NCI-H460 (cell line): ENCODE measurements around the gene GSG1L. TPM values are rescaled to one million over a fixed set of nuclear protein-coding genes. Genes with fewer than 3 reads are reported as not detected.
"Not testable (repeated sequence)": the region's sequence is repeated elsewhere in the genome, so short reads cannot be mapped to it uniquely, and the experiment has no call there.

Source experiments
- DNase-seq: peaks from one replicate; pipeline ENCODE4 v3.0.0-alpha.2; 2016; ENCODE audit warnings: low read depth; ENCODE audit errors: extremely low read depth
- total RNA-seq: library from RNA; depleted of rRNA; stranded (reverse); fragments of >200 nt; shearing (Covaris generic); gene quantifications from 2 replicates; pipeline ENCODE4 v1.2.3, GENCODE V29; 2014

Gene GSG1L
- total RNA-seq, 1 experiment from 2014 or later = not detected

DNA sequence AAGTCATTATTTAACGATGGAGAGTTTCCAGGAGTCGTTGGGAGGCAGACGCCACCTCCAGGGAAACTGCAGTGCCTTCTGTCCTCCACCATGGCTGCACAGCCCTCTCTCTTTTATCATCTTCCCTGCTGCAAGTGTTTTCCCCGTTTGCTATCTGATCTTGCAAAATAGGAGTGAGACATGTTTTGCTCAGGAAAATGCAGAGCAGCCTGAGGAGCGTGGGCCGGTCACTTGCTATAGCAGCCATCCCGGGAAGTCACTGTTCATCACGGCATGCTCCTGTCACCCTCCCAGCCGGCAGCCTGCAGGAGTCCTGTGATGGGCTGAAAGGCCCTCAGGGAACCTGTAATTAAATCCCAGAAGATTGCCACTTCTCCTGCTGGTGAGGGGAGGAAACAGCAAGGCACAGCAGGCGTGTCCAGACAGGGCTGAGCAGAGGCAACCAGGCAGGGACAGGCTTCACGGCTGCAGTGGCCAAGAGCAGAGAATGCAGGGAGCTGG, 143.1 kb downstream of the GSG1L start:
- DNase-seq = no peak

GRCh38 chr16:27918755-27919154, 144.8 kb downstream of the GSG1L start:
- no peak for DNase-seq

DNA sequence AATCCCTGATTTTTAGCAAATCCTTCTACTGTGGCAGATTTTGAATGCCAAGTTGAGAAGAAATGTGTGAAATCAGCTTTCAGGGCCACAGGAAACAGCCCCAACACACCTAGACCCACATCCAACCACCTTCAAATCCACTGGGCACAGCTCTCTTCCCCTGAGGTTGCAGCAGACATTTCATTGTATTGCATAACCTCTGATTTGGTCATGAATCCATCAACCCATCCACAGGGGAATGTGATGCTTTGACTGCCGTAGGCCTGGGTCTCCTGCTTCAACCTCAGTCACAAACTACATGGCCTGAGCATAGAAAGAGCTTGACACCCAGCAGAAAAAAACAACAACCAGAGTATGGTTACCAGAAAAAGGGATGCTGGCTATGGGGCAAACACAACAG, 145.6 kb downstream of the GSG1L start:
- no peak for DNase-seq

GRCh38 chr16:27911486-27911885, 152.0 kb downstream of the GSG1L start:
- DNase-seq = no peak

DNA sequence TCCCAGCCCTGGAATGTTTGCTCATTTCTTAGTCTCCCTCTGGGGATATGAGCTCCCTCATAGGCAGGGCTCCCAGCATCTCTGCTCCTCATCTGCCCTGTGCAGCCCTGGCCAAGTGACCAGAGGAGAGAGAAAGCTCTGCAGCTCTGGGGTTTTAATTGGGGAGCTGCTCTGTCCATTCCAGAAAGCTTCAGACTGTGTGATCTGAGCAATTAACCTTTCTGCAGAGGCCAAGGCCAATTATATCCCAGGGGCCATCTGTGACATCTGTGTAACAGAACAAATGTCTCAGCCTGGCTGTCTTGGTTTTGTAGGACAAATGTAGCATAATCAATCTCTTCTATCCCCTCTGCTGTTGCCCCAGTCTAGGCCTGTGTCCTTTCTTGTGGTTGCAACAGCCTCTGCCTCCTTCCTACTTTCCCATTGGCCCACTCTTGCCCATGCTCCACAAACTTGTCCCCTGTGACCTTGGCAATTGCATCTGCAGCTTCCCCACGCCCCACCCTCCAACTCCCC, 156.0 kb downstream of the GSG1L start:
- no peak for DNase-seq

GRCh38 chr16:27906883-27907282, 156.6 kb downstream of the GSG1L start:
- no peak for DNase-seq

GRCh38 chr16:27903046-27903655, 160.4 kb downstream of the GSG1L start:
- no peak for DNase-seq

DNA sequence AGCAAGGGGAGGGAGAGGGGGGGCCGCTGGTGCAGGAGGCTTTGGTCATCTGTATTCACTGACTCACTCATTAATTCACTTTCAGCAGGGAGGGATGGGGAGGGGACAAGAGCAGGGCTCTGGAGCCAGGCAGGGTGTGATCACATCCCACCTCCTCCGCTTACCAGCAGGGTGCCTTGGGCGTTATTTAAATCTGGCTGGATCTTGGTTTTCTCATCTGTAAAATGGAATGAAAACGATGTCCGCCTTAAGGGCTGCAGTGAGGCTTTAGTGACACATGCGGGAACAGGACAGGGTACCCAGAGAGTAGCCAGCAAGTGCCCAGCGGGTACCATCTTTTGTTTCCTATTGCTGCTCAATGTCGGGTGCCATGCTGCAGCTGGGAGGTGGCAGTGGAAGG, 161.0 kb downstream of the GSG1L start:
- DNase-seq = no peak

DNA sequence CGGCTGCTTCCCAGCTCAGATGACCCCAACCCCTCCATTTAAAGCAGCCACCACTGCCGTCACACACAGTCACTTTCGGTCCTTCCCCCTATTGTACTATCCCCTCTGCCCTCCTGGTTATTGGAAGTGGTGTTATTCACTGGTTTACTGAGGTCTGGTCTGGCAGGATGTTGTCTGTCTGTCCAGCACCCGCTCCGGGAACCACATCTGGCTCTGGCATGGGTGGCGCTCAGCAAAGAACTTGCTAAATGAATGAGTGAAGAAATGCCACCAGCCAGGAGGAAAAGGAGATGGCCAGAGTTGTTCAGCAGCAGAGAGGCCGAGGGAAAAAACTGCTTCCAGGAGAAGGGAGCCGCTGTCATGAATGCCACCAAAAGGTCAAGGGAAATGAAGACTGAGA, 161.6 kb downstream of the GSG1L start:
- DNase-seq = no peak

GRCh38 chr16:27899736-27900135, 163.8 kb downstream of the GSG1L start:
- no peak for DNase-seq

- no peak for DNase-seq
Measured at GRCh38 chr16:27894386-27894785, 169.1 kb downstream of the GSG1L start.

- no peak for DNase-seq
Measured at GRCh38 chr16:27892879-27893278, 170.6 kb downstream of the GSG1L start.

- no peak for DNase-seq
Measured at GRCh38 chr16:27890866-27891265, 172.6 kb downstream of the GSG1L start.

GRCh38 chr16:27890006-27890405, 173.5 kb downstream of the GSG1L start:
- no peak for DNase-seq

DNA sequence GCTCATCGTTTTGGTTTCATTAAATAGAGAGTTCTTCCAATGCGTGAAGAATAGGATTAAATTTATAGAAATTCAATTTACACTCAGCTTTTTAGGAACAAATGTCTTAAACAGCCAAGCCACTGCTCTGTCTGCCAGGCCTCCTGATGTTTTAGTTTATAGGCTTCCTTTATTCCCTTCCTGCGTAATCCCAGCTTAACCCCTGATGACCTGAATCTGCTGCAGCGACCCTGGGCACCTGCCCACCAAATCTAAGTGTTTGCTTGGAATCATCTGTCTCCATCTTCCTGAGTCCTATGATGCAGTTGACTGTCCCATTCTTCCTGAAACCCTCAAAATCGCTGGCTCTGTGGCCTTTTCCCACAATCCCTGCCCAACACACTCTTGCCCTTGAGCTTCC, 179.9 kb downstream of the GSG1L start:
- DNase-seq = no peak

DNA sequence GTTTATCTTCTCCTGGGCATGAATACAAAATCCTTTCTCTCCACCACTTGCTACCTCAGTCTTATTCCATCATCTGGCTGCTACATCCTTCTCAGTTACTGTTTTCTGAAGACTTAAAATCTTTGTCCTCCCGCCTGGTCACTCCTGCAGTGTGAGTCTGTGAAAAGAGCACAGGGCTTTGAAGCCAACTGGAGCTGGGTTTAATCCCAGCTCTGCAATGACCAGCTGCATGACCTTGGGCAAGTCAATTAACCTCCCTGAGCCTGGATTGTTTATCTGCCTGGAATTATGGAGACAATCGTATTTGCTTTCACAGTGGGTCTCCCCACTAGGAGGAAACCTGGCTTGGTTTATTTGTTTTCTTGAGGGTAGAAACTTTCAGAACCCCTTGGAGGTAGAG, 183.2 kb downstream of the GSG1L start:
- no peak for DNase-seq

- DNase-seq = no peak
Measured at GRCh38 chr16:27879601-27880247, 183.8 kb downstream of the GSG1L start.

- not testable (repeated sequence) for DNase-seq
Measured at GRCh38 chr16:27872627-27873026, 190.9 kb downstream of the GSG1L start.

DNA sequence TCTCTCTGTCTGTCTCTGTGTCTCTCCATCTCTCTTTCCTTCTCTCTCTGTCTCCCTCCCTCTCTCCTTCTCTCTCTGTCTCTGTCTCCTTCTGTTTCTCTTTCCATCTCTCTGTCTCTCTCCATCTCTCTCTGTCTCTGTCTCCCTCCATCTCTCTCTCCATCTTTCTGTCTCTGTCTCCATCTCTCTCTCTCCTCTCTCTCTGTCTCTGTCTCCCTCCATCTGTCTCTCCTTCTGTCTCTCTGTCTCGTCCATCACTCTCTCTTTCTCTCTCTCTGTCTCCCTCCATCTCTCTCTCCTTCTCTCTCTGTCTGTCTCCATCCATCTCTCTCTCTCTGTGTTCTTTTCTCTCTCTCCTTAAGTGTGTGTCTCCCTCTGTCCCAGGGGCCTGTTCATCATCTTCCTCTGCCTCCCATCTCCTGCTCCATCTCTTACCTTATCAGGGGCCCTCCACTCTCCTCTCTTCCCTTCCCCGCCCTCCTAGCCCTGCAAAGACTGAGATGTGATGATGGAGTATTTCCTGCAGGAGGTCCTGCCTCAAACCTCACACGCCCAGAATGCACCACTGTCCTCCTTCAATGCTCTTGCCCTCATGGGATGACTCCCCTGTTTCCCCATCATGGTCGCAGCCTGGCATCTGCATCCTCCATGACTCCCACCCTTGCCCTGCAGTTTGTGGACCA, 193.3 kb downstream of the GSG1L start:
- no peak for DNase-seq

- DNase-seq = no peak
Measured at GRCh38 chr16:27869411-27869810, 194.1 kb downstream of the GSG1L start.

- no peak for DNase-seq
Measured at GRCh38 chr16:27868180-27868579, 195.3 kb downstream of the GSG1L start.
